K562 (cell line): ENCODE measurements around the gene EZH2. TPM values are rescaled to one million over a fixed set of nuclear protein-coding genes. Genes with fewer than 3 reads are reported as not detected.
A peak's percentile ranks its signal among the peaks of the same experiment; 100 is the strongest.

ENCODE experiments used
- ETS2 ChIP-seq: IDR thresholded peaks from 2 replicates; pipeline ENCODE4 v1.6.1; 2016; ENCODE audit warnings: borderline replicate concordance, missing genetic modification characterization, mild to moderate bottlenecking, moderate library complexity, missing compliant biosample characterization; ENCODE audit not compliant: poor library complexity, severe bottlenecking
- ILK ChIP-seq: fragments of 450-650 bp; IDR thresholded peaks from 2 replicates; pipeline ENCODE4 v1.6.1; 2016; ENCODE audit warnings: missing genetic modification characterization, low read depth, mild to moderate bottlenecking, missing compliant biosample characterization, moderate library complexity, borderline replicate concordance
- PBX2 ChIP-seq, 2 experiments: IDR thresholded peaks in 1 of 2; conservative IDR thresholded peaks in 1 of 2; 2 replicates each; pipeline ENCODE4 v1.6.1; 2016; ENCODE audit warnings: low read depth in 2 of 2, mild to moderate bottlenecking in 1 of 2, missing compliant biosample characterization in 1 of 2, missing genetic modification characterization in 1 of 2, moderate library complexity in 1 of 2
- PHB2 ChIP-seq: fragments of 450-650 bp; IDR thresholded peaks from 2 replicates; pipeline ENCODE4 v1.6.1; 2017; ENCODE audit warnings: low read depth
- POLR2AphosphoS2 ChIP-seq: IDR thresholded peaks from 2 replicates; pipeline ENCODE4 v1.6.1; 2012; ENCODE audit warnings: low read length, improper control_type of control experiment
- SRSF9 ChIP-seq: fragments of 200-400 bp; formaldehyde crosslinking; IDR thresholded peaks from 2 replicates; pipeline ENCODE4 v1.6.1; 2017; ENCODE audit warnings: low read depth, low read length, borderline replicate concordance
- TOE1 ChIP-seq, 2 experiments: fragments of 450-650 bp in 1 of 2; sonication (generic) in 1 of 2; formaldehyde crosslinking in 1 of 2; IDR thresholded peaks; 2 replicates each; pipeline versions ENCODE4 v1.7.1 to v1.8.0; 2016 to 2022; ENCODE audit warnings: borderline replicate concordance in 2 of 2, mild to moderate bottlenecking in 2 of 2, antibody characterized with exemption in 1 of 2, inconsistent platforms in 1 of 2, low read depth in 1 of 2, missing genetic modification reagents in 1 of 2, moderate library complexity in 1 of 2
- TRIM24 ChIP-seq, 2 experiments: fragments of 450-650 bp; IDR thresholded peaks; 2 replicates each; pipeline ENCODE4 v1.6.1; 2016
- ZC3H8 ChIP-seq: fragments of 450-650 bp; IDR thresholded peaks from 2 replicates; pipeline ENCODE4 v1.6.1; 2017
- ZEB2 ChIP-seq: fragments of 450-650 bp; IDR thresholded peaks from 2 replicates; pipeline ENCODE4 v1.6.1; 2016
- ZNF407 ChIP-seq: fragments of 450-650 bp; IDR thresholded peaks from 2 replicates; pipeline ENCODE4 v1.6.1; 2016; ENCODE audit warnings: low read depth
- ZNF41 ChIP-seq: fragments of 250-450 bp; sonication (Bioruptor Pico); conservative IDR thresholded peaks from 2 replicates; pipeline ENCODE4 v1.4.0; 2020; ENCODE audit warnings: mild to moderate bottlenecking
- ZNF507 ChIP-seq: conservative IDR thresholded peaks from 2 replicates; pipeline ENCODE4 v1.6.1; 2017; ENCODE audit warnings: missing genetic modification characterization, missing compliant biosample characterization
- ZNF785 ChIP-seq: fragments of 250-450 bp; sonication (Bioruptor Pico); IDR thresholded peaks from 2 replicates; pipeline ENCODE4 v1.4.0; 2020; ENCODE audit warnings: mild to moderate bottlenecking
- polyA plus RNA-seq, 8 experiments: library from polyadenylated mRNA; depleted of rRNA in 4 of 8; stranded (reverse) in 5 of 8; unstranded in 3 of 8; fragments of >200 nt; fragmentation: Nextera tagmentation in 2 of 8; fragmentation: Illumina TruSeq in 1 of 8; extraction: Ambion mirVana in 2 of 8; extraction: Trizol in 1 of 8; gene quantifications; 2 replicates each; pipeline versions ENCODE4 v1.2.1 to v1.2.3, GENCODE V29; 2011 to 2014; ENCODE audit warnings: inconsistent platforms in 1 of 8, missing spikeins in 1 of 8
- total RNA-seq, 7 experiments: library from RNA; depleted of rRNA in 6 of 7; stranded (reverse); fragments of >200 nt in 6 of 7; fragmentation: Illumina TruSeq in 2 of 7; extraction: Trizol in 2 of 7; gene quantifications; 2 replicates each; pipeline versions ENCODE4 v1.2.1 to v1.2.3, GENCODE V29; 2011 to 2021; ENCODE audit warnings: low replicate concordance in 1 of 7

Gene EZH2
- total and polyA plus RNA-seq, 9 of the 15 experiments (the other 6 are each of a cell fraction or from before 2014, with no cell fraction given) = 48.7 to 175 (median 98.6) TPM

GRCh38 chr7:148847815-148848734 is 36.0 kb downstream of the EZH2 start (continued):
- TF ChIP-seq PHB2 = 0 out of 2 replicates have a peak, but pooled peaks have one; percentile 29
- TF ChIP-seq ZNF785 (CRISPR knock-in tag) = no peak
- no peak for TF ChIP-seq ZNF407
- TF ChIP-seq PBX2 (CRISPR knock-in tag; IDR thresholded peaks at IDR 0.05; ENCODE audit: low read depth) = no peak
- peak; percentile 45; the same call in 1 of the 2 replicates for TF ChIP-seq PBX2 (tag; conservative IDR thresholded peaks at IDR 0.05; ENCODE audit: low read depth)
- no peak; the same call in 1 of the 2 replicates for TF ChIP-seq ZNF41 (CRISPR knock-in tag)
- no peak for TF ChIP-seq SRSF9
- peak; percentile 69; the same call in 1 of the 2 replicates for TF ChIP-seq ZEB2
- peak; percentile 62 to 63; a peak in 3 of 4 replicates for TF ChIP-seq TRIM24 (IDR thresholded peaks at IDR 0.05)
- no peak for TF ChIP-seq ILK
- no peak for TF ChIP-seq TOE1 (IDR thresholded peaks at IDR 0.05; ENCODE audit: borderline replicate concordance)
- TF ChIP-seq TOE1 (CRISPR knock-in tag; IDR thresholded peaks at IDR 0.05; ENCODE audit: borderline replicate concordance, low read depth) = no peak
- no peak for TF ChIP-seq POLR2AphosphoS2
- TF ChIP-seq ETS2 (tag) = no peak
- no peak for TF ChIP-seq ZC3H8
- no peak for TF ChIP-seq ZNF507 (tag)
